OCI-LY7 (cell line): ENCODE measurements around the gene SH3TC2. TPM values are rescaled to one million over a fixed set of nuclear protein-coding genes. Genes with fewer than 3 reads are reported as not detected.

Experiments used
- BruUV-seq: library from RNA; stranded (reverse); fragments of 400-500 nt; replicated peaks from 2 replicates; lab custom pipeline; 2021; lab: Mats Ljungman, UMichigan
- CTCF ChIA-PET: fragments of 300-600 bp; sonication (Branson Sonifier 250); formaldehyde crosslinking; loops from one replicate; lab custom pipeline; 2022; ENCODE audit warnings: antibody characterized with exemption; ENCODE audit not compliant: unreplicated experiment; lab: Charles Lee
- POLR2A ChIA-PET: fragments of 300-600 bp; sonication (Branson Sonifier 250); formaldehyde crosslinking; loops from one replicate; lab custom pipeline; 2022; ENCODE audit warnings: antibody characterized with exemption; lab: Charles Lee
- DNase-seq: peaks from one replicate; pipeline ENCODE4 v3.0.0-alpha.2; 2015; ENCODE audit warnings: low spot score
- H2AFZ ChIP-seq: fragments of 200-600 bp; sonication (generic), shearing (Covaris generic); 2 replicates; pipeline ENCODE4 v1.6.1; 2014; ENCODE audit warnings: mild to moderate bottlenecking, antibody characterized with exemption, low read length, moderate library complexity
- H3K27ac ChIP-seq: fragments of 200-600 bp; sonication (generic); 2 replicates; pipeline ENCODE4 v1.5.1; 2014; ENCODE audit warnings: mixed run types, low read depth, mild to moderate bottlenecking, moderate library complexity, low read length, inconsistent platforms; ENCODE audit not compliant: poor library complexity, severe bottlenecking
- H3K36me3 ChIP-seq: fragments of 200-600 bp; sonication (generic); 2 replicates; pipeline ENCODE4 v1.6.1; 2014; ENCODE audit warnings: mild to moderate bottlenecking, antibody characterized with exemption, low read length, moderate library complexity, mixed read lengths; ENCODE audit not compliant: insufficient read depth
- H3K4me1 ChIP-seq: fragments of 200-600 bp; sonication (generic); 2 replicates; pipeline ENCODE4 v1.5.1; 2014; ENCODE audit warnings: mild to moderate bottlenecking, low read length; ENCODE audit not compliant: insufficient read depth, poor library complexity, severe bottlenecking
- H3K4me2 ChIP-seq: fragments of 200-600 bp; sonication (generic); 2 replicates; pipeline ENCODE4 v1.6.1; 2014; ENCODE audit warnings: mild to moderate bottlenecking, low read length
- H3K4me3 ChIP-seq: fragments of 200-600 bp; sonication (generic); 2 replicates; pipeline ENCODE4 v1.5.1; 2014; ENCODE audit warnings: mild to moderate bottlenecking, low read depth, low read length; ENCODE audit not compliant: poor library complexity, severe bottlenecking
- H3K79me2 ChIP-seq: fragments of 200-600 bp; sonication (generic); 2 replicates; pipeline ENCODE4 v1.6.1; 2016; ENCODE audit warnings: low read depth, mild to moderate bottlenecking, low read length, moderate library complexity, mixed read lengths; ENCODE audit not compliant: insufficient read depth
- H3K9me2 ChIP-seq: fragments of 200-600 bp; sonication (generic); 2 replicates; pipeline ENCODE4 v1.6.1; 2016; ENCODE audit warnings: mild to moderate bottlenecking, low read length, mixed read lengths; ENCODE audit not compliant: insufficient read depth
- H3K9me3 ChIP-seq: fragments of 200-600 bp; sonication (generic); 2 replicates; pipeline ENCODE4 v1.6.1; 2014; ENCODE audit warnings: mild to moderate bottlenecking, mixed run types, low read length, mixed read lengths
- H4K20me1 ChIP-seq: fragments of 200-600 bp; sonication (generic); 2 replicates; pipeline ENCODE4 v1.6.1; 2014; ENCODE audit warnings: mild to moderate bottlenecking, antibody characterized with exemption, low read length, moderate library complexity, mixed read lengths; ENCODE audit not compliant: insufficient read depth
- EZH2phosphoT487 ChIP-seq: fragments of 200-600 bp; sonication (generic); IDR thresholded peaks from 2 replicates; pipeline ENCODE4 v1.6.1; 2018; ENCODE audit warnings: low read depth, borderline replicate concordance, mild to moderate bottlenecking, mixed run types, antibody characterized with exemption, low read length, moderate library complexity, mixed read lengths
- intact Hi-C: fragments of 100-400 bp; cut with micrococcal nuclease; formaldehyde crosslinking; loops from one replicate; pipeline ENCODE4 v1.10.0; 2022; ENCODE audit not compliant: unreplicated experiment
- total RNA-seq, 2 experiments: library from RNA; depleted of rRNA in 1 of 2; stranded (reverse); fragments of >200 nt in 1 of 2; shearing (Covaris generic) in 1 of 2; gene quantifications; 2 replicates each; pipeline ENCODE4 v1.2.3, GENCODE V29; 2014 to 2022
- TF ChIP-seq, protein P1 (sequence below): fragments of 200-600 bp; sonication (generic); conservative IDR thresholded peaks from 2 replicates; pipeline ENCODE4 v1.5.1; 2014; ENCODE audit warnings: mild to moderate bottlenecking, antibody characterized with exemption, low read length, moderate library complexity, mixed read lengths

Gene SH3TC2
- total RNA-seq, 2 experiments from 2014 or later, result not detected

DNA sequence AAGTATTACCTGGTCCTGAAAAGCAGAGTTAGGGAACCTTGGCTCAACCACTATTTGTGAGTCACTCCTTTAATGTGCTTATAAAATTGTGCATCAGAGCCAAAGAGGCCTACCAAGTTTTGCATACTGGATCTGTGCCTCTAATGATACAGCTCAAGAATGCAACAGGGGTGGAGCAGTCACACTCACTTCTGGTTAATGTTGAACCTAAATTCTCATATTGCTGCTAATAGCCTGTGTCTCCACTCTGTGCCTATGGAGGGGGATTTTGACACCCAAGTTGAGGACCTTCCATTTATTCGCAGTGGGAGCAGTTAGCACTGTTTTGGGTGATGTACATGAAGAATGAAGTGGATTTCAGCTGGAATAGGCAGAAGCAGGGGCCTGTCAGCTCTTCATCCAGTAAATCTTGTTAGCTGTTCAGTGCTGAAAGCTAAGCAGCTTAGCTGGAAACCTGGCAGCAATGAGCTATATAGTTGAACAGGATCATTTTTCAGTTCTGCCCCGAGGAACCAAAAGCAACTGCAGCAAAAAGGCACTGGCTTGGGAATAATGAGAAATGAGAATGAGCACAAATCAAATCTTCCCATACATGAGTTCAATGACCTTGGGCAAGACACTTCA, 9.7 kb downstream of the SH3TC2 start:
- H3K79me2 ChIP-seq, result no peaks in the 10 kb centered on the region
- no peaks in the 10 kb centered on the region for H3K4me1 ChIP-seq
- no TSS peak for BruUV-seq
- no peaks in the 10 kb centered on the region for H4K20me1 ChIP-seq
- ChIA-PET POLR2A (no interaction called here), CTCF (no interaction called here)
- no peaks in the 10 kb centered on the region for H3K9me2 ChIP-seq
- no peak overlapping the region for H3K4me2 ChIP-seq
- no peak for DNase-seq
- intact Hi-C loops, result no loop called here
- H2AFZ ChIP-seq, result no peak overlapping the region
- no peaks in the 10 kb centered on the region for H3K36me3 ChIP-seq
- TF ChIP-seq, protein P1, sequence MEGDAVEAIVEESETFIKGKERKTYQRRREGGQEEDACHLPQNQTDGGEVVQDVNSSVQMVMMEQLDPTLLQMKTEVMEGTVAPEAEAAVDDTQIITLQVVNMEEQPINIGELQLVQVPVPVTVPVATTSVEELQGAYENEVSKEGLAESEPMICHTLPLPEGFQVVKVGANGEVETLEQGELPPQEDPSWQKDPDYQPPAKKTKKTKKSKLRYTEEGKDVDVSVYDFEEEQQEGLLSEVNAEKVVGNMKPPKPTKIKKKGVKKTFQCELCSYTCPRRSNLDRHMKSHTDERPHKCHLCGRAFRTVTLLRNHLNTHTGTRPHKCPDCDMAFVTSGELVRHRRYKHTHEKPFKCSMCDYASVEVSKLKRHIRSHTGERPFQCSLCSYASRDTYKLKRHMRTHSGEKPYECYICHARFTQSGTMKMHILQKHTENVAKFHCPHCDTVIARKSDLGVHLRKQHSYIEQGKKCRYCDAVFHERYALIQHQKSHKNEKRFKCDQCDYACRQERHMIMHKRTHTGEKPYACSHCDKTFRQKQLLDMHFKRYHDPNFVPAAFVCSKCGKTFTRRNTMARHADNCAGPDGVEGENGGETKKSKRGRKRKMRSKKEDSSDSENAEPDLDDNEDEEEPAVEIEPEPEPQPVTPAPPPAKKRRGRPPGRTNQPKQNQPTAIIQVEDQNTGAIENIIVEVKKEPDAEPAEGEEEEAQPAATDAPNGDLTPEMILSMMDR, result no peak
- TF ChIP-seq EZH2phosphoT487, result no peak
- no peaks in the 10 kb centered on the region for H3K9me3 ChIP-seq
- H3K27ac ChIP-seq, result no peak overlapping the region
- H3K4me3 ChIP-seq, result no peak overlapping the region

DNA sequence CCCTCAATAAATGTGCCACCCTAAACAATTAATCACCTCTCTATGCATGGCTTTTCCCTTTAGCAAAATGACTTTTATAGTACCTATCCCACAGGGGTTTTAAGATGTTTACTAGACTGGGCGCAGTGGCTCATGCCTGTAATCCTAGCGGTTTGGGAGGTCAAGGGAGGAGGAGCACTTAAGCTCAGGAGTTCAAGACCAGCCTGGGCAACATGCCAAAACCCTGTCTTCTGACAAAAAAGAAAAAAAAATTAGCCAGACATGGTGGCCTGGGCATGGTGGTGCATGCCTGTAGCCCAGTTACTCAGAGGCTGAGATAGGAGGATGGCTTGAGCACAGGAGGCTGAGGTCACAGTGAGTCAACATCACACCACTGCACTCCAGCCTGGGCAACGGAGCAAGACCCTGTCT, 13.5 kb downstream of the SH3TC2 start:
- CTCF ChIA-PET, result no interaction called here
- H3K9me3 ChIP-seq, result no peaks in the 10 kb centered on the region

DNA sequence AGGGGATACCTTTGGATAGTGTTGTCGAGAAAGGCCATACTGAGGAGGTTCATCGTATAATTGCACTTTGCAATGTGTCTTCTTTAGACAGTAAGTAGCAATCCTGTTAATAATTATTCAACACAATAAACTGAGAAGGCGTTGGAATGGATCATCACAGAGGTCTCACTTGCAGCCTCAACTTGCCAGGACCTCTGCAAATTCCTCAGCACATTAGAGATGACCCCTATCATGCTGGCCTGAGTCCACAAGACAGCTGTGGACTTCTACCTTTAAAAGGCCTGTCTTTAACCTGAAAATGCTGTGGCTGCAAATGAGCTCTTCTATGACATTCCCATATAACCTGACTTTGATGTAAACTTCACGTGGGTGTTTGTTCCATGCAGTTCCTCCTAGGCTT, 14.1 kb downstream of the SH3TC2 start:
- POLR2A ChIA-PET, result interaction anchor here (1.1 kb wide), 1 partner anchor 16 kb away, joined by 3 read pairs; no protein-coding TSS in a partner anchor
- H3K36me3 ChIP-seq, result no peaks in the 10 kb centered on the region
- CTCF ChIA-PET, result no interaction called here
- no peaks in the 10 kb centered on the region for H4K20me1 ChIP-seq
- H3K4me2 ChIP-seq, result no peak overlapping the region
- no peaks in the 10 kb centered on the region for H3K9me2 ChIP-seq
- no TSS peak for BruUV-seq
- intact Hi-C loops, result no loop called here
- no peak overlapping the region for H2AFZ ChIP-seq
- no peaks in the 10 kb centered on the region for H3K79me2 ChIP-seq
- DNase-seq, result no peak
- H3K9me3 ChIP-seq, result no peaks in the 10 kb centered on the region
- H3K27ac ChIP-seq, result no peak overlapping the region
- H3K4me1 ChIP-seq, result no peaks in the 10 kb centered on the region
- no peak overlapping the region for H3K4me3 ChIP-seq
- TF ChIP-seq, protein P1, result no peak
- no peak for TF ChIP-seq EZH2phosphoT487

More for the DNA sequence above, 13.5 kb downstream of the SH3TC2 start:
- Histone ChIP-seq H3K4me3 (no peak overlapping the region), H4K20me1 (no peaks in the 10 kb centered on the region), H3K79me2 (no peaks in the 10 kb centered on the region), H3K27ac (no peak overlapping the region), H3K4me2 (no peak overlapping the region), H3K36me3 (no peaks in the 10 kb centered on the region), H2AFZ (no peak overlapping the region), H3K9me2 (no peaks in the 10 kb centered on the region), H3K4me1 (no peaks in the 10 kb centered on the region)
- no TSS peak for BruUV-seq
- TF ChIP-seq, protein P1, result no peak
- no peak for TF ChIP-seq EZH2phosphoT487
- intact Hi-C loops, result no loop called here
- no peak for DNase-seq
- POLR2A ChIA-PET, result interaction anchor here (1.0 kb wide), 1 partner anchor 30 kb away, joined by 3 read pairs; no protein-coding TSS in a partner anchor
